GM10266 (cell line): Measurements from ENCODE around the gene AOPEP.

Experiments used
- DNase-seq: peaks from one replicate; pipeline ENCODE4 v3.0.0; 2012; ENCODE audit errors: extremely low spot score
- TF ChIP-seq, protein P1 (sequence below): IDR thresholded peaks from 2 replicates; pipeline ENCODE4 v1.5.1; 2012; ENCODE audit warnings: mild to moderate bottlenecking, low read depth; ENCODE audit not compliant: control insufficient read depth, insufficient read depth; ENCODE audit errors: missing control alignments

AOPEP gene

DNA sequence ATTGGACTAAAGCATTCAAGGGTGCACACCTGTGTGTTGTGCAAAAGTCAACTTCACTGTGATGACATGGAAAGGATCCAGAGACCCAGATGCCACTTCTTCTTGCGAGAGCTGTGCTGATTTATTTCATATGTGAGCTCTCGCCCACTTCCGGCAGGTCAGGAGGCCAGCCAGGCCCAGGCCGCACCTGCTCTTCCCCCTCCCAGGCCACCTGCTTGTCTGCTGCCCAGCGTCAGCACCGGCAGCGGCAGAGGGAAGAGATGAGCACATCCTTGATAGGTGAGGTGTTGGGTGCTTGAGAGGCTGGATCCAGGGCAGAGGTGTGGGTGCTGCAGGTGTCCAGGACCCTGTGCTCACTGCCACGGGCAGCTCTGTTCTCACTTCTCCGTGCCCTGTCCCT is 348.1 kb downstream of the AOPEP start:
- DNase-seq, result no peak
- TF ChIP-seq, protein P1, sequence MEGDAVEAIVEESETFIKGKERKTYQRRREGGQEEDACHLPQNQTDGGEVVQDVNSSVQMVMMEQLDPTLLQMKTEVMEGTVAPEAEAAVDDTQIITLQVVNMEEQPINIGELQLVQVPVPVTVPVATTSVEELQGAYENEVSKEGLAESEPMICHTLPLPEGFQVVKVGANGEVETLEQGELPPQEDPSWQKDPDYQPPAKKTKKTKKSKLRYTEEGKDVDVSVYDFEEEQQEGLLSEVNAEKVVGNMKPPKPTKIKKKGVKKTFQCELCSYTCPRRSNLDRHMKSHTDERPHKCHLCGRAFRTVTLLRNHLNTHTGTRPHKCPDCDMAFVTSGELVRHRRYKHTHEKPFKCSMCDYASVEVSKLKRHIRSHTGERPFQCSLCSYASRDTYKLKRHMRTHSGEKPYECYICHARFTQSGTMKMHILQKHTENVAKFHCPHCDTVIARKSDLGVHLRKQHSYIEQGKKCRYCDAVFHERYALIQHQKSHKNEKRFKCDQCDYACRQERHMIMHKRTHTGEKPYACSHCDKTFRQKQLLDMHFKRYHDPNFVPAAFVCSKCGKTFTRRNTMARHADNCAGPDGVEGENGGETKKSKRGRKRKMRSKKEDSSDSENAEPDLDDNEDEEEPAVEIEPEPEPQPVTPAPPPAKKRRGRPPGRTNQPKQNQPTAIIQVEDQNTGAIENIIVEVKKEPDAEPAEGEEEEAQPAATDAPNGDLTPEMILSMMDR, result no peak

DNA sequence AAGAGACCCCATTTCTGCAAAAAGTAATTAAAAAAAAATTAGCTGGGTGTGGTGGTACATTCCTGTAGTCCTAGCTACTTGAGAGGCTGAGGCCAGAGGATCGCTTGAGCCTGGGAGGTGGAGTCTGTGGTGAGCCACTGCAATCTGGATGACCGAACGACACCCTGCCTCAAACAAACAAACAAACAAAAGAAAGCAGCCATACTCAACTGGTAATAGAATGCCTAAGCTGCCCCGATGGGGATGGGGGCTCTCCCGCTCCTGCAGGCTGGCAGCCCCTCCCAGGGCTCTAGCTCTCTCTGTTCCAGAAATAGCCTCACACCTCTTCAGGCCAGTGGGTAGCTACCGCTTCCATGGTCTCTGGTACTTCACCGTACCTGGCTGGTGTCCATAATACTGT is 349.2 kb downstream of the AOPEP start:
- TF ChIP-seq, protein P1, result no peak
- no peak for DNase-seq

GRCh38 chr9:95076696-95077052 is 350.2 kb downstream of the AOPEP start:
- DNase-seq, result no peak
- TF ChIP-seq, protein P1, result no peak

DNA sequence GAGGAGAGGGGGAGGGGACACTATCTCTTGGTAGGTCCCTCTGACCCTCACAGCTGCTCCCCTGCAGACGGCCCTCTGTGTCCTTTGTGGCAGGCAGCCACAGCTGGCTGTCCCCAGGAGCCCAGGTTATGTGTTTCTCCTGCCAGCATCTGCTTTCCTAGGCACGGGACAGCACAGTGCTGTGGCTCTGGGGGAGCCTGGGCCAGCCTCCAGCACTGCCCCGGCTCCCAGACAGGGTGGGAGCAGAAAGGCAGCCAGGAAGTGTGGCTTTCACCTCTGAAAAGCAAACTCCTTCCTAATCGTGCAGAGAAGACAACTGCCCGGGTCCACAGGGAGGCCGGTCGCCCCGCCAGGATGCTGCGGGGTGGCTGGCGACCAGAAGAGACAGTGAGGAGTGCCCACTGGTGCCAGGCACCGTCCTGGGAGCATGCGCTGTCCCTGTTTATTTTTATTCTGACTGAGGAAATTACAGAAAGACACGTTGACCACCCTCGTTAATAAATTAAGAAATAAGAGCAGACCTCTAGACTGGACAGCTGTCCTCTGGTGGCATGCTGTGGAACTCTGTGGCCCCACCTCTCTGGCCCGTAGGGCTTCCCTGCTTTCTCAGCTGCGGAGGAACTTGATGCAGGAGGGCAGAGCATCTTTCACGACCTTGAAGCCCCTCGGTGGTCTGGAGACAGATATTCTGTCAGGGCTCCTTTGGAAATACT is 350.7 kb downstream of the AOPEP start:
- DNase-seq, result no peak
- TF ChIP-seq, protein P1, result no peak

GRCh38 chr9:95077766-95078370 is 351.4 kb downstream of the AOPEP start:
- TF ChIP-seq, protein P1, result no peak
- no peak for DNase-seq

- TF ChIP-seq, protein P1, result no peak
- no peak for DNase-seq
Observed at GRCh38 chr9:95078511-95078910, 352.0 kb downstream of the AOPEP start.

DNA sequence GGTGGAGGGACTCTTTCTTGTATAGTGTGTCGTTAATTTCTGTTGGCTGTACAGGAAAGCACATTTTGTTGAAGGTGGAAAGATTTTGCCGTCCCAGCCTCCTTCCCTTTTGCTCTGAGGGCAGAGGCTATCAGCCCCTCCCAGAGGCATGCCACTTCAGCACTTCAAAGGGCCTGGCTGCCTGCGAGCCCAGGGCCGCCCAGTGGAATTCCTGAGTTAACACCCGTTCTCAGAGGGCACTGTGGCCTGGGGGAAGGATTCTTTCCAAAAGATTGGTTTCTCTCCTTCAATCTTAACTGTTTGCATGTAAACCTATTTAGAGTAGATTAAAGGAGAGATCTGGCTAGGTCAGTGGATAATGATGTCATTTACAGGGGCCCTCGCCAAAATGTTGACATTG is 352.4 kb downstream of the AOPEP start:
- no peak for DNase-seq
- TF ChIP-seq, protein P1, result no peak
